GM18526 (cell line): ENCODE measurements around the gene COA3.

Source experiments
- POLR2A ChIP-seq: IDR thresholded peaks from 3 replicates; pipeline ENCODE4 v1.6.1; 2011; ENCODE audit not compliant: insufficient read length; ENCODE audit errors: extremely low read depth

The COA3 gene

GRCh38 chr17:42796066-42796758 is 2.3 kb downstream of the COA3 start:
- no peak for TF ChIP-seq POLR2A

- no peak for TF ChIP-seq POLR2A
These were observed 3.0 kb downstream of the COA3 start for GRCh38 chr17:42795465-42795864.

- no peak for TF ChIP-seq POLR2A
These were observed 3.4 kb downstream of the COA3 start for GRCh38 chr17:42795061-42795460.

- no peak for TF ChIP-seq POLR2A
These were observed 6.0 kb downstream of the COA3 start for GRCh38 chr17:42792545-42792944.

- TF ChIP-seq POLR2A, result no peak
These were observed 6.6 kb downstream of the COA3 start for GRCh38 chr17:42791948-42792347.

GRCh38 chr17:42787266-42787665 is 11.2 kb downstream of the COA3 start:
- no peak for TF ChIP-seq POLR2A

GRCh38 chr17:42784811-42785592 is 13.5 kb downstream of the COA3 start:
- no peak for TF ChIP-seq POLR2A

GRCh38 chr17:42784409-42784808 is 14.1 kb downstream of the COA3 start:
- TF ChIP-seq POLR2A, result no peak

GRCh38 chr17:42783791-42784138 is 14.7 kb downstream of the COA3 start:
- no peak for TF ChIP-seq POLR2A

GRCh38 chr17:42783062-42783790 is 15.3 kb downstream of the COA3 start:
- TF ChIP-seq POLR2A, result no peak

- no peak for TF ChIP-seq POLR2A
These were observed 16.1 kb downstream of the COA3 start for GRCh38 chr17:42782166-42783061.

- TF ChIP-seq POLR2A, result no peak
These were observed 16.8 kb downstream of the COA3 start for GRCh38 chr17:42781639-42782165.

- no peak for TF ChIP-seq POLR2A
These were observed 17.5 kb downstream of the COA3 start for GRCh38 chr17:42780851-42781638.
